ENCODE results near the gene EGR4. TPM values are rescaled to one million over a fixed set of nuclear protein-coding genes. Genes with fewer than 3 reads are reported as not detected.
A peak's percentile ranks its signal among the peaks of the same experiment; 100 is the strongest.

EGR4 gene
- total and polyA plus RNA-seq, 2 donors from 2014 or later, result not detected

DNA sequence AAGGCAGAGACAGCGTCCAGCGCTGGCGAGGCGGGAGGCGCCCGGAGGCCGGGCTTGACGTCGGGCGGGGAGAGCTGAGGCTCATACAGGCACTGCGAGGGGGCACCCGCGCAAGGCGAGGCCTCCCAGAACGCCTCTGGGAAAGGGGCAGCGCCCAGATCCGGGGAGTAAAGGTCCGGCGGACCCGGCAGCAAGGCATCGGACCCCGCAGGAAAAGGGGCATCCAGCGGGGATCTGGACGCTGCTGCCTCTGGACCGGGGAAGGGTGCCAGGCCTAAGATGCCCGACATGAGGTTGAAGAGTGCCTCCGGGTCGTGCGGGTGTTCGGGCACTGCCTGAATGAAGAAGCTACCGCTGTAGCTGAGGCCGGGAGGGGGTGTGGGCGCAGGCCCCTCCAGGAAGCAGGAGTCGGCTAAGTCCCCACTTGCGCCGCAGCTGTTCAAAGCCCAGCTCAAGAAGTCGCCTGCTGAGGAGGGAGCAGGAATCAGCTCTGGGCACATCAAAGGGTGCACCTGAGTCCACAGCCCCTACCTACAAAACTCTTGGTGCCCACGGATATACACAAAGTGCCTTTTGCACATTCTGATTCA, 937 bp downstream of the EGR4 start:
- DNase-seq, result peak in 1 of 5 donors; percentile 69
- Histone ChIP-seq H3K9ac (ENCODE audit: low read length in 3 of 3) (no peak overlapping the region), H3K4me3 (ENCODE audit: low read length in 3 of 3) (no peak overlapping the region), H3K27me3 (ENCODE audit: control insufficient read depth, insufficient read depth, low read length) (peaks cover 41% of the 10 kb centered on the region), H3K9me3 (ENCODE audit: control insufficient read depth in 2 of 3, insufficient read depth in 1 of 3, low read length in 3 of 3) (no peaks in the 10 kb centered on the region), H3K4me1 (ENCODE audit: control insufficient read depth in 2 of 3, insufficient read depth in 2 of 3, low read depth in 1 of 3, low read length in 3 of 3) (peaks cover 0 to 4% (median 0%) of the 10 kb centered on the region in 3 donors), H3K27ac (ENCODE audit: low read depth in 2 of 2, low read length in 2 of 2) (no peak overlapping the region), H3K36me3 (ENCODE audit: control insufficient read depth in 2 of 3, insufficient read depth in 3 of 3, low read length in 3 of 3) (no peaks in the 10 kb centered on the region)
- intact Hi-C loops (cut with DNase I), result no loop called here
- TF ChIP-seq, protein P1, sequence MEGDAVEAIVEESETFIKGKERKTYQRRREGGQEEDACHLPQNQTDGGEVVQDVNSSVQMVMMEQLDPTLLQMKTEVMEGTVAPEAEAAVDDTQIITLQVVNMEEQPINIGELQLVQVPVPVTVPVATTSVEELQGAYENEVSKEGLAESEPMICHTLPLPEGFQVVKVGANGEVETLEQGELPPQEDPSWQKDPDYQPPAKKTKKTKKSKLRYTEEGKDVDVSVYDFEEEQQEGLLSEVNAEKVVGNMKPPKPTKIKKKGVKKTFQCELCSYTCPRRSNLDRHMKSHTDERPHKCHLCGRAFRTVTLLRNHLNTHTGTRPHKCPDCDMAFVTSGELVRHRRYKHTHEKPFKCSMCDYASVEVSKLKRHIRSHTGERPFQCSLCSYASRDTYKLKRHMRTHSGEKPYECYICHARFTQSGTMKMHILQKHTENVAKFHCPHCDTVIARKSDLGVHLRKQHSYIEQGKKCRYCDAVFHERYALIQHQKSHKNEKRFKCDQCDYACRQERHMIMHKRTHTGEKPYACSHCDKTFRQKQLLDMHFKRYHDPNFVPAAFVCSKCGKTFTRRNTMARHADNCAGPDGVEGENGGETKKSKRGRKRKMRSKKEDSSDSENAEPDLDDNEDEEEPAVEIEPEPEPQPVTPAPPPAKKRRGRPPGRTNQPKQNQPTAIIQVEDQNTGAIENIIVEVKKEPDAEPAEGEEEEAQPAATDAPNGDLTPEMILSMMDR (IDR thresholded peaks at IDR 0.05; ENCODE audit: borderline replicate concordance, extremely low read depth, insufficient read depth), result no peak
- FAIRE-seq, result no peak

DNA sequence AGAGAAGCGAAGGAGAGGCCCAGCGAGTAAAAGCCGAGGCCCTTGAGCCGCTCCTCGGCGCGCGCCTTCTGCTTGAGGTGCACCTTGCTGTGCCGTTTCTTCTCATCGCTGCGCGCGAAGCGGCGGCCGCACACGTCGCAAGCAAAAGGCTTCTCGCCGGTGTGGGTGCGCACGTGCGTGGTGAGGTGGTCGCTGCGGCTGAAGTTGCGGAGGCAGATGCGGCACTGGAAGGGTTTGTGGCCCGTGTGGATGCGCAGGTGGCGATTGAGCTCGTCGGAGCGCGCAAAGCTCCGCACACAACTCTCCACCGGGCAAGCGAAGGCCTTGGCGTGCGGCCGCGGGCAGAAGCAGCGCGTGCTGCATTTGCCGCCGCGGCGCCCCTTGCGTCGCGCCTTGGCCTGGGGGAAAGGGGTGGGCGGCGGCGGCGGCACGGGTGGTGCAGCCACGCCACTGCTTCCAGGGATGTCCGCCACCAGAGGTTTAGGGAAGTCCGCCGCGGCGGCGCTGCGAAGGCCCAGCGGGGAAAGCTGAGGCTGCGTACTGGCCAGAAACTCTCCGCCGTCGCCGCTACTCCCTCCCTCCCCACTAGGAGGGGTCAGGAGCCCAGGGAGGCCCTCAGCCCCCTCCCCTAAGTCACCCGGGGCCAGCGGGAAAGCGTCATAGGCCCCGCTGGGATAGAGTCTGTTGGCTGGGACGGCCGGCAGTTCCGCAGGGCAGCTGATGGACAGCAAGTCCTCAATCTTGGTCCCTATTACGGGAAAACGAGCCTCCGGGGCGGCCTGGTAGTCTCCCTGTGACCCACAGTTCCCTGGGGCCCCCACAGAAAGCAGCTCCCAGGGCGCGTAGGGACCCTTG, 1.7 kb downstream of the EGR4 start:
- no peak for FAIRE-seq
- Histone ChIP-seq H3K9ac (ENCODE audit: low read length in 3 of 3) (no peak overlapping the region), H3K27me3 (ENCODE audit: control insufficient read depth, insufficient read depth, low read length) (peaks cover 41% of the 10 kb centered on the region), H3K4me1 (ENCODE audit: control insufficient read depth in 2 of 3, insufficient read depth in 2 of 3, low read depth in 1 of 3, low read length in 3 of 3) (peaks cover 0 to 4% (median 0%) of the 10 kb centered on the region in 3 donors), H3K36me3 (ENCODE audit: control insufficient read depth in 2 of 3, insufficient read depth in 3 of 3, low read length in 3 of 3) (no peaks in the 10 kb centered on the region), H3K27ac (ENCODE audit: low read depth in 2 of 2, low read length in 2 of 2) (no peak overlapping the region), H3K9me3 (ENCODE audit: control insufficient read depth in 2 of 3, insufficient read depth in 1 of 3, low read length in 3 of 3) (no peaks in the 10 kb centered on the region), H3K4me3 (ENCODE audit: low read length in 3 of 3) (no peak overlapping the region)
- TF ChIP-seq, protein P1 (IDR thresholded peaks at IDR 0.05; ENCODE audit: borderline replicate concordance, extremely low read depth, insufficient read depth), result no peak
- intact Hi-C loops (cut with DNase I), result no loop called here
- DNase-seq, result peak in 2 of 5 donors; percentile 23 to 60

DNA sequence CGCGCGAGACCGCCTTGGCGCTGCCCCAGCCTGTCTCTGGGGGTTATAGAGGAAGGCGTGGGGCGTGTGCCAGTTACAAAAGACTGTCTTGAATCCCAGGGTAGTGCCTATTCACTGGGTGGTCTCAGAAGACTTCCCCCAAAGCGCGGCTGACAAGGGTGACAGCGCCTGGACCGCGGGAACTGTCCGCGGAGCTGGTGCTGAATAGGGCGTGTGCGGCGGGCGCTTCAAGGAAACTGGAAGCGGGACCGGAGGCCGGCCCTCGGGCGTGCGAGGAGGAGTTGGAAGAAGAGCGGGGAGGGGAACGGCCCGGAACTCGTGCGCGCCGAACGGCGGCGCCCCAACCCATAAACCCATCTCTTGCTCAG, 2.3 kb downstream of the EGR4 start:
- H3K27ac ChIP-seq (ENCODE audit: low read depth in 2 of 2, low read length in 2 of 2), result no peak overlapping the region
- no peak overlapping the region for H3K4me3 ChIP-seq (ENCODE audit: low read length in 3 of 3)
- TF ChIP-seq, protein P1 (IDR thresholded peaks at IDR 0.05; ENCODE audit: borderline replicate concordance, extremely low read depth, insufficient read depth), result no peak
- H3K4me1 ChIP-seq (ENCODE audit: control insufficient read depth in 2 of 3, insufficient read depth in 2 of 3, low read depth in 1 of 3, low read length in 3 of 3), result peaks cover 0 to 4% (median 0%) of the 10 kb centered on the region in 3 donors
- DNase-seq (peak; percentile 78 to 90 (median 86)), FAIRE-seq (no peak)
- intact Hi-C loops (cut with DNase I), result no loop called here
- no peaks in the 10 kb centered on the region for H3K36me3 ChIP-seq (ENCODE audit: control insufficient read depth in 2 of 3, insufficient read depth in 3 of 3, low read length in 3 of 3)
- no peaks in the 10 kb centered on the region for H3K9me3 ChIP-seq (ENCODE audit: control insufficient read depth in 2 of 3, insufficient read depth in 1 of 3, low read length in 3 of 3)
- peaks cover 43% of the 10 kb centered on the region for H3K27me3 ChIP-seq (ENCODE audit: control insufficient read depth, insufficient read depth, low read length)
- no peak overlapping the region for H3K9ac ChIP-seq (ENCODE audit: low read length in 3 of 3)
